ENCODE data around the gene GFI1.
"Not testable (repeated sequence)": the region's sequence is repeated elsewhere in the genome, so short reads cannot be mapped to it uniquely, and the experiment has no call there.

GFI1 gene

DNA sequence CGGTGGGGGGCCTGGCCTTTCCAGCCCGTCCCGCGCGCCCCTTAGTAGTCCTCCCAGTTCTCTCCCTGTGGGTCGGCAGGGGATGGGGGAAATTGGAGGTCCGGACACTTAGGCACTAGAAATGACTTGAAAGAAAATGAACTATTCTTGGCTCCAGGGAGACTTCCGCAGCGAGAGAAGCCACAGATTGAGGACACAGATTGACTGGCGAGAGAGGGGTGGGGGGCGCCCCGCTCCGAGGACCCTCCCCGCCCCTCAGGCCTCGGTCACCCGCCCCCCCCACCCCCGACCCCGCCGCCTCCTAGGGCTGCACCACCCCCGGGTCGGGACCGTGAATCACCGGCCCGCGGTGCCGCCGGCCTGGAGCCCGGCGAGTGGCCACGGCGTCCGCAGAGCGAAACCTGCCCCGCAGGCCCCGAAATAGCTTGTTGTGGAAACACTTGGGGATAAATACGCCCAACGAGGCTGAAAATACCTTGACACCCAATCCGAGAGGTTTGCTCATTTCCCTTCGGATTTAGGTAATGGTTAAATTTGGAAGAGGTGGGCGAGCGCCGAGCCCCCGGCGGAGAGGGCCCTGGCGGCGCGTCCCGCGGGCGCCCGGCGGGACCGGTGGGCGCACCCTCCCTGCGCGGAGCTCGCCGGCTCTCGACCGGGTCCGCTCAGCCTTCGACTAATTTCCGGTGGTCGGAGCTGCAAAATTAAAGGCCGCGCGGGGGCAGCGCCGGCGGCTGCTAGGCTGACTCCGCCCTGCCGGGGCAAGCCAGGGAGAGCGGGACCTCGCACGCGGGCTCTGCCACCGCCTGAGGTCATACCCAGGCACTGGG lies at the start of gene GFI1:
TSS of gene GFI1 (minus strand) at position 675 of the 827 bp plus-strand sequence. CDS start 3,438 bp downstream, outside the sequence.
- DNase-seq = no peak

DNA sequence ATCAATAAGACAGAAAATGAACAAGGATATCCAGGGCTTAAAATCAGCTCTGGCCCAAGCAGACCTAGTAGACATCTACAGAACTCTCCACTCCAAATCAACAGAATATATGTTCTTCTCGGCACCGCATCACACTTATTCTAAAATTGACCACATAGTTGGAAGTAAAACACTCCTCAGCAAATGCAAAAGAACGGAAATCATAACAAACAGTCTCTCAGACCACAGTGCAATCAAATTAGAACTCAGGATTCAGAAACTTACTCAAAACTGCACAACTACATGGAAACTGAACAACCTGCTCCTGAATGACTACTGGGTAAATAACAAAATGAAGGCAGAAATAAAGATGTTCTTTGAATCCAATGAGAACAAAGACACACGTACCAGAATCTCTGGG lies 45.6 kb upstream of the GFI1 start:
- DNase-seq = not testable (repeated sequence)

DNA sequence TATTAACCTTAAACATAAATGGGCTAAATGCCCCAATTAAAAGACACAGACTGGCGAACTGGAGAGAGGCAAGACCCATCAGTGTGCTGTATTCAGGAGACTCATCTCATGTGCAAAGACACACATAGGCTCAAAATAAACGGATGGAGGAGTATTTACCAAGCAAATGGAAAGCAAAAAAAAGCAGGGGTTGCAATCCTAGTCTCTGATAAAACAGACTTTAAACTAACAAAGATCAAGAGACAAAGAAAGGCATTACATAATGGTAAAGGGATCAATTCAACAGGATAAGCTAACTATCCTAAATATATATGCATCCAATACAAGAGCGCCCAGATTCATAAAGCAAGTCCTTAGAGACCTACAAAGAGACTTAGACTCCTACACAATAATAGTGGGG lies 45.2 kb upstream of the GFI1 start:
- DNase-seq = not testable (repeated sequence)

DNA sequence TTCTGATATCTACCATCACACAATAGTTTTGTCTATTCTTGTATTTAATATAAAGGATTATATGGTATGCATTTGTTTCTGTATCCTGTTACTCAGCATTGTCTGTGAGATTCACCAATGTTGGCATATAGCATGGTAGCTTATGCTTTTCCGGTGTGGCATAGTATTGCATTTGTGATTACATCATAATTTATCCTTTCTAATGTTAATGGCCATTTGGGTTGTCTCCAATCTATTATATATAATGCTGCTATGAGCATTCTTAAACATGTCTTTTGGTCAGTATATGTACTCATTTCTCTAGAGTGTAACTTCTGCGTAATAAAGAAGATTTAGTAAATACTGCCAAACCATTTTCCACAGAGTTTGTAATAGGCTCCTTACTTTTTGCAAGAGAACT lies 40.9 kb upstream of the GFI1 start:
- no peak for DNase-seq

DNA sequence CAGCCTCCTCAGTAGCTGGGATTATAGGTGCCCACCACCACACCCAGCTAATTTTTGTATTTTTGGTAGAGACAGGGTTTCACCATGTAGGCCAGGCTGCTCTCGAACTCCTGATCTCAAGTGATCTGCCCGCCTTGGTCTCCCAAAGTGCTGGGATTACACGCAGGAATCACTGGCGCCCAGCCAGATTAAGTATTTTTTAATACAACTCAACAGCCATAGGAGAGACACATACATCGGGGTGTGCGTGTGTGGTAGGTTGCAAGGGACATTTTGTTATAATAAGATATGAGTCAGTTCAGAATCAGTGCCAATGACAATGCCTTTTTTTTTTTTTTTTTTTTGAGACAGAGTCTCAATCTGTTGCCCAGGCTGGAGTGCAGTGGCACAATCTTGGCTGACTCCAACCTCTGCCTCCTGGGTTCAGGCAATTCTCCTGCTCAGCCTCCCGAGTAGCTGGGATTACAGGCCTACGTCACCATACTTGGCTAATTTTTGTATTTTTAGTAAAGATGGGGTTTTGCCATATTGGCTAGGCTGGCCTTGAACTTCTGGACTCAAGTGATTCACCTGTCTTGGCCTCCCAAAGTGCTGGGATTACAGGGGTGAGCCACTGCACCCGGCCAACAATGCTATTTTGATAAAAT lies 38.3 kb upstream of the GFI1 start:
- DNase-seq = not testable (repeated sequence)

DNA sequence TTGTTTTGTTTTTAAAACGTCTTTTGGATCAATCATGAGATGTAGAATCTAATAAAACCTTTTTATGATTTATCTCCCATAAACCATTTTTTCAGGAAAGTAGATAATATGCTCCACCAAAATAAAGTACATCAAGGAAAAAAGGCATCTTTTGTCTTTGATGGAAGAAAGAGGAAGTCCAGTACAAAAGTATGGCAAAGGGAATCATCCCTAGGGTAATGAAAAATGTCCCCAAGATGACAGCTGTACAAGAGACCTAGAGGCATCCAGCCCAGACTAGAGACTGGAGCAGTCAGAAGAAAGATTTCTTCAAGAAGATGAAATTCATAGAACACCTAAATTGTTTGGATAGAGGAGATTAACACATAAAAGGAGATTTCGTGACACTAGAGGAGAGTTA lies 32.3 kb upstream of the GFI1 start:
- DNase-seq = no peak

DNA sequence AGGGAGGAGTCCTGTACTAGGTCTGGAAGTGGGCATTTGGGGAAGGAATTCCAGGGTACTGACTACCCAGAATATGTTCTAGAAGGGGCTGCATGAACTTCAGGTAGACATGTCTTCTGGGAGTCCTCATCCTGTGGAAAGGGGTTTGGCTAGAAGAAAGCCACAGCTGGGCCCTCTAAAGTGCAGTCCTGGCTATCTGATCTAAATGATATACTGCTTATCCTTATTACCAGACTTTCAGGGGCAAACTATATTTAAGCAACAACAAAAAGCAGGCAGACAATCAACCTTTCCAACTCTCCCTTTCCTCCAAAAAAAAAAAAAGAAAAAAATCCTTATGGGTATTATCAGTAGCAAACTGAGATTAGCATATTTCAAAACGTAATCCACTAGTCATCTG lies 29.8 kb upstream of the GFI1 start:
- DNase-seq = no peak

DNA sequence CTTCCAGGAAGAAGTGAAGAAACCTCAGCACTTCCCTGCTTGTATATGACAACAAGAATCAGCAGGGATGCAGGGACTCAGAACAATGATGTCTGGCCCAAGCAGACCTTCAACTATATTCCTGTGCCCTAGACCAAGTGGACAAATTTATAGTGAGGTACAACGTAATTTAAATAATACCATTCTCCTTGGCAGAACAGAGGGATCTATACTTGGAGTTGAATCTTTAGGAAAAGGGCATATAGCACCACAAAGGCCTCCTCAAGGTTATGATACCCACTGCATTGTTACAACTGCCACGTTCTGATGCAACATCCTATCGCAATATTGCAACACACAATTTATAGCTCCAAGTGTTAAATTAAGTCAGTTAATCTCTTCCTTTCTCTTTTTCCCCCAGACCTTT lies 29.1 kb upstream of the GFI1 start:
- DNase-seq = no peak

DNA sequence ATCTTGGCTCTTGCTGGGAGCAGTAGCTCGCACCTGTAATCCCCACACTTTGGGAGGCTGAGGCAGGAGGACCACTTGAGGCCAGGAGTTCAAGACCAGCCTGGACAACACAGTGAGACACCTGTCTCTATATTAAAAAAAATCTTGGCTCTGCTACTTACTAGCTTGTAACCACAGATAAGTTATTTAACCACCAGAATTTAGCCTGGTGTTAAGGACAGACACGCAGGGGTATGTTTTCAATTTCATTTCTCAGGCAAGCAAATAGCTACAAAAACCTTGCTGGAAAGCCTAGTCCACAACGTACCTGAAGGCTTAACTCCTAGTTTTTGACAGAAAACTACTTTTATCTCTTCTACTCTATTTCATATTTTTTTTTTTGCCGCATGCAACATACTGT lies 24.8 kb upstream of the GFI1 start:
- DNase-seq = no peak

DNA sequence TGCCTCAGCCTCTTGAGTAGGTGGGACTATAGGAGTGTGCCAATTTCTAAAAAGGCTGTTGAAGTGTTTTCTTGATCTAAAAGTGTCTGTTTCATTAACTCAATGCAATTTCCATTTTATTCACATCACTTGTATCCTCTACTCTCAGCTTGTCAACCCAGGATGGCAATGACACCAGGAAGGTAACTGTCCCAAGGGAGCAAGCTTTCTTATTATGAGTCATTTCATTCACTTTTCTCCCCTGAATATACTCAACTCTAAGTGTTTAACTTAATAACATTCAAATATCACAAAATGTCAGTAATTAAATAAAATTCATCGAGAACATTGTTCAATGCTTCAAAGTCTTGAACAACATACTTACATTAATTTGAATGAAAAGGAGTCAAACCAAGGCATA lies 22.9 kb upstream of the GFI1 start:
- no peak for DNase-seq

DNA sequence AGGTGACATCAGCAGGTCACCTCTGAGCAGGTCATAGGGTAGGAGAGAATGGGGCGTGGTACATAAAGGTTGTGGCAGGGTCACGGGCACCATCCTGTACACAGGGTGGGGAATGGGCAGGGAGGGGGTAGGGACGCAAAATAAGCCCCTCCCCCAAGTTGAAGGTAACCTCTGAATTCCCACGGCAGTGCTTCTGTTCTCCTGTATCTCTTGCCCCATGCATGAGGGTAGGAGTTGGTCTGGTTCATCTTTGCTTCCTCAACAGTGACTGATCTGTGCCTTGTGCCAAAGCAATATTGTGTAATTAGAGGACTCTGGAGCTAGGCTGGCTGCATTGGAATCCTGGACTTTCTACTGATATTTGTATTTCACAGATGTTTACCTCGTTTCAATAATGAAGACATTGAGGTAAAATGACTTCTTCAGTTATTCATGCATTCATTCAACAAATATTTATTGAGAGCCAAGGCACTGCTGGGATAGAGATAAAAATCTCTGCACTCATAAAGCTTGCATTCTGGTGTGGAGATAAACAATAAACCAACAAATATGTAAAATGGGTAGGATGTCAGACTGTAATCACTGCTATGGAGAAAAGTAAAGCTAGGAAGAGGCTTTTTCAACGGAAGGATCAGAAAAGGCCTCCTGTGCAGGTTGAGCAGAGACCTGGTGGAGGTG lies 18.4 kb upstream of the GFI1 start:
- no peak for DNase-seq

DNA sequence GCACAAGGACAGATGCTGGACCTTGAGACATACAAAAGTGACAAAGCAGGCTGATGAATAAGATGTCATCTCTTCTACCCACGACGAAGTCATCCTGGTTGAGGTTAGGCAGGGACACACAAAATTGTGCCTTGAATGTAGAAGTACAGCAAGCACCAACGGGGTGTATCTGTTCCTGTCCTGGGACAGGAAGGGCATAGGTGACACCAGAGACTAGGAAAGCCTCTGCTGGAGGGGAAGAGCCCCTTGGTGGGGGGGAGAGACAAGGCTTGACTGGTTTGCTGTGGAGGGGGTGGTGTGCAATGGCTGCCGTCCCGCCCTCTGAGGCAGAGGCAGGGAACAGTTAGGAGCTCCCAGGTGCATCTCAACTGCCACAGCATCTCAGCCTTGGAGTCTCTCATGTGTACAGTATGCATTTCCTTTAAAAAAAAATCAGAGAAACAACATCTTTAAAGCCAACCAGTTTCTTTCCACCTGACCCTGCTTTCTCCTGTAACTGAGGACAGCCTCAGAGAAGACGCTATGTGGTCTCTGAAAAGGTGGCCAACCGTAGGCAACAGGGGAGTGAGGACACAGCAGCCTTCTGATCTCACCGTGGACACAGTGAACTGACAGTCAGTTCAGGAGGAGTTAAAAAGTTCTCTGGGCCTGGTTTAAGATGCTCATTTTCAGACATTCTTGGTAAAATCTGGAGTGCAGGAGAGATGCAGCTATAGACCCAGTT lies 17.7 kb upstream of the GFI1 start:
- no peak for DNase-seq

DNA sequence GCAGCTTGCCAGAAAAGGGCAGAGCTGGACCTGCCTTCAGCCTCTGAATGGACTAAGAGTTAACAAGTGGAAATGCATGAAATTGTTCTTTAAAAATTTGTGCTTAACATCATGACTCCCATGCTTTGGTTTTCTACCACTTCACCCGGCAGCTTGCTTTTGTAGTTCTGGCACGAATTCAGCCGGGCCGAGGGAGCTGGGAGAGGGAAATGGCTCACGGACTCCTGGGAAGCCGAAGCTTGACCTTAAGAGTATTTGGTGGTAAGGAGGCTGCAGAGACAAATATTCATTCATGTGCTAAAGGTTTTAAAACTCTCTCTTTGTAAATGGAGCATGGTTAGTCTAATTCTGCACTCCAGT lies 17.2 kb upstream of the GFI1 start:
- no peak for DNase-seq

DNA sequence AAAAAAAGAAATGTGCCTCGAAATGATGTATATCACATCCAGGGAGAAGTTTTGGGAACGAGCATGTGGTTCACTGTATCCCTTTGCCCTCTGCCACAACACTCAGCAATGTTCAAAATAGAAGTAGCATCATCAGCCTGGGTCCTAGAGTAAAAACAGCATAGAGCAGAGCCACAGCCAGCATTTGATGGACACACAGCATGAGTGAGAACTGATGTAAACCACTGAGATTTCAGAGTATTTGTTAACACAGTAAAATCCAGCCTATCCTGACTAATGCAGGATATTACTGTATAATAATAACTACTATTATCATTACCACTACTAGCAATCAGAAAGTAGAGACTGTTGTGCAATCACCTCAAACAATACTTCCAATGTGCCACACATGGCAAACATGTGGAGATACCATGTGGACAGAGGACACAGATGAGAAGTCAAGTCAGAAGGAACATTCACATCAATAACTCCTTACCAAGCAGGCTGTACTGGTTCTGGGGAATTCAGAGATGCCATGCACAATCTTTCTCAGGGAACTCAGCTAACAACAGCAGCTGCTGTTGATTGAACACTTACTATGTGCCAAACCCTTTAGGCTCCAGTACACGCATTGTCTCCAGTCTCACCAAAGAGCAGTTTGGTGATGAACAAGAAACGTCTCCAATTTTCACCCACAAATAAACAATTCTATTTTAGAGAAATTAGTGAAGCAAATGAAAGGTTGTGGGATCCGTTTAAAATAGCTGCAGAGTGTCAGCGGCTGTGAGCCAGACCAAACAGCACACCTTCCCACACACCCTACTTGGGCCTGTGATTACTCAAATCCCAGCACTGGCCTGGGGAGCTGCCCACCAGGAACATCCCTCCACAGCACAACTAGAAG lies 16.6 kb upstream of the GFI1 start:
- no peak for DNase-seq

DNA sequence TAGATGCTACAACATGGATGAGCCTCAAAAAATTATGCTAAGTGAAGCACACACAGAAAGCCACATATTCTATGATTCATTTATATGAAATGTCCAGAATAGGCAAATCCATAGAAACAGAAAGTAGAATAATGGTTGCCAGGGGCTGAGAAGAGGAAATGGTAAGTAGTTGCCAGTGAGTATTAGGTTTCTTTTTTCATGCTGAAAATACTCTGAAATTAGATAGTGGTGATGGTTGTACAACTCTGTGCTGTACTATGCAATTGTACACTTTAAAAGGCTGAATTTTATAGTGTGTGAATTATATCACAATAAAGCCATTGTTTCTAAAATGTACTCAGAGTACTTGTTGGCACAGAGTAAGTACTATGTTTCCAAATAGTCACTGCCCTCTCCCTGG lies 15.5 kb upstream of the GFI1 start:
- DNase-seq = no peak

DNA sequence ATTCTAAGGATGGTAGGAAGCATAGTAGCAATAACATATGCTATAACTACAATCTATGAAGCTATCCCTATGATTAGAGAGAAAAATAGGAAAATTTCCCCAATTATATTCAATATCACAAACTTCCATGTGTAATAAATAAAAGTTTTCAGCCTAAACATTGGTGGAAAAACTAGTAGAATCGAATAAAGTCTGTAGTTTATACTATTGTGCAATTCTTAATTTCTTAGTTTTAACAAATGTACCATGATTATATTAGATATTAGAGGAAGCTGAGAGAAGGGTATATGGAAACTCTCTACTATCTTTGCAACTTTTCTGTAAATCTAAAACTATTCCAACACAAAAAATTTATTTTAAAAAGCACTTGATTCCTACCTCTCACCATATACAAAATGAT lies 13.8 kb upstream of the GFI1 start:
- DNase-seq = no peak

DNA sequence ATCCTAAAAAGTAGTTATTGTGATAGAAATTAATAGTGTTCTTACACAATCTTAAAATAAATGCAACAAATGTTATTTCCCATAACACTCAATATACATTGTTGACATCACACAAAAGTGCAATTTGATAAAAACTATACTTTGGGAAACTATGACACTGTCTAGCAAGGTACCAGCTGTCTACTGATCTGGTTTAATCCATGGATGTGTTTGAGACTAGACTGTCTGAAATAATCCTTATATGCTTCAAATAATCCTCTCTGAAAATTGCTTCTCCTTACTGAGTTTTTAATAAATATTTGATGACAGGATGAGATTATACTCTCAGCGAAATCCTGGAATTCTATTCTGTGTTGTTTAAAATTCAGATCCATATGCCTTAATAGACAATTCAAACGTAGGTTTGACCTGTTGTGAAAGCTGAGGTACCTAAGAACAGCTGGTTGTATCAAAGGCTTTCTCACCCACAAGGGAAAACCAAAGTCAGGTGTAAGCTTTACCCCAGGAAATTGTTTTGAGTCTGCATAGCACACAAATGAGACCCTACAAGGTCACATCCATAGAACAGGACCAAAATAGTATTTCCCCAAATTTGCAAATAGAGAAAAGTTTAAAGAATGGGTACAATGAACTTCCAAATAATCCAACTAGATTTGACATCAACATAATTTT lies 8.8 kb upstream of the GFI1 start:
- no peak for DNase-seq

DNA sequence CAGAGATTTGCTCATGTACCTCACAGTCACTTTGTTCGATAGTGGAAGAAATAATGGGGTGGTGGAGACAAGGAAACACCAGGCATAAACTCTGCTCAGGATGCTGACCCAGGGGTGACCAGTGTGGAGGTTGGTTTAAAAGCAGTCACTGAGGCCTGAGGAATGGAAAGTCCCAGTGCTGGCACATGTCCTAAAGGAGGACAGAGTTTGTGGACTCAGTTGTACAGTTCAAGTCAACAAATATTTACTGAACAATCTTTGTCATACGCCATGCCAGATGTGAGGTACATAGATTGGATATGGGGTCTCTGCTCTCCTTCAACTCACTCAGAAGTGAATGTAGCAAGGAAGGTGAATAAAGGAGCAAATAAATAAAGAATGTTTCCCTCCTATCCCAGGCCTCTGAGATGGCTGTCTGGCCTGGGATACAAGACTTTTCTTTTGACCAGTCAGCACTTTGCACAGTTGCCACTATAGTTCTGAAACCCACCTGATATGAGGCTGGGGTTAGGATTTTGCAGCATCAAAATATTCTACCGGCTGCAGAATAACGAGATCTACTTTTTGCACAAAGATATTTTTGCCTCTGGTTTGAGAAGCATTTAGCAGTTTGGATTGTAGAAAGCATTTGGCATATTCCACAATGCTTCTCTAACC lies 7.9 kb upstream of the GFI1 start:
- DNase-seq = no peak

DNA sequence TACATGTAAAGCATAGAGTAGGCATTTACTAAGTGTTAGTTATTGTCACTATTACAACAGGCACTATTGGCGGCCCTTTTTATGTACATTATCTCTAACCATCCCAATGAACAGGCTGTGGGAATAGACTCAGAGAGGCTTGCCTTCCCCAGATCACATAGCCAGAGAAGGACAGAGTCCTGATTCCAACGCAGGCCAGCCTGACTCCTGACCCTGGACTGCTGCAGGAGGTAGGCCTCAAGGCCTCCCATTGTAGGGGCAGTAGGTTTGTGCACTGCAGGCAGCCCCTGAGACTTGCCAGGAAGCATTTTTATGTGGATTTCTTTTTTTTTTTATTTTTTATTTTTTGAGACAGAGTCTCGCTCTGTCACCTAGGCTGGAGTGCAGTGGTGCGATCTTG lies 6.4 kb upstream of the GFI1 start:
- DNase-seq = no peak

DNA sequence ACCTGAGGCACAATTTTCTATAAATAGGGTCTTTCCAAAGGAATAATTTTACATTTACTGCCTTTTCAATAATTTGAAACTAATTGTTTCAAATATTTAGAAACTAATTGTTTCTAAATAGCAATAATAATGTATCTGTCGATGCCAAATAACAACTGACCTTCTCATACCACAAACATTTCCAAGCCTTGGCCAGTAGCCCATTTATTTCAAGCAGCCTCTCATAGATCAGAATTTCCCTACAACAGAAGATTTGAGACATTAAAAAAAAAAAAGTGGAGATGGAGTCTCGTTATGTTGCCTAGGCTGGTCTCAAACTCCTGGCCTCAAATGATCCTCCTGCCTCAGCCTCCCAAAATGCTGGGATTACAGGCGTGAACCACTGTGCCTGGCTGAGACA lies 2.1 kb upstream of the GFI1 start:
- no peak for DNase-seq

DNA sequence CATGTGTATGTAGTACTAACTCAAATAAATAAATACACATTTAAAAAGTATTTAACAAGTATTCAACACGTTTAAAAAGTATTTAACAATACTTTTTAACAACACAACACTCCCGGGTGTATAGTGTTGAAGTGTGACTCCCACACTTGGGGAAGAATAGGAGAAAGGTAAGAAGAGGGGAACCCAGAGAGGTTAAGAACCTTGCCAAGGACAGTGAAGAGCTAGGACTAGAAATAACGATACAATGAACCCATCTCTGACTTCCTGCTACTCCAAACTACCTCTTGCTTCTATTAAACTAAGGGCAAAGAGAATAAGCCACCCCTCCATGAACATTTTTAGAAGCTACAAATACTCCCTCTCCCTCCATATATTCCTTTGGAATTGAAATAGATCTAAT lies 1.7 kb upstream of the GFI1 start:
- no peak for DNase-seq

Measured in NCI-H1092 (cell line).